ENCODE results near the gene ALMS1. TPM values are rescaled to one million over a fixed set of nuclear protein-coding genes. Genes with fewer than 3 reads are reported as not detected.
"Not testable (repeated sequence)": the region's sequence is repeated elsewhere in the genome, so short reads cannot be mapped to it uniquely, and the experiment has no call there.

The ALMS1 gene
- polyA plus RNA-seq, 3 donors, result 0.55 to 5.2 (median 0.64) TPM

DNA sequence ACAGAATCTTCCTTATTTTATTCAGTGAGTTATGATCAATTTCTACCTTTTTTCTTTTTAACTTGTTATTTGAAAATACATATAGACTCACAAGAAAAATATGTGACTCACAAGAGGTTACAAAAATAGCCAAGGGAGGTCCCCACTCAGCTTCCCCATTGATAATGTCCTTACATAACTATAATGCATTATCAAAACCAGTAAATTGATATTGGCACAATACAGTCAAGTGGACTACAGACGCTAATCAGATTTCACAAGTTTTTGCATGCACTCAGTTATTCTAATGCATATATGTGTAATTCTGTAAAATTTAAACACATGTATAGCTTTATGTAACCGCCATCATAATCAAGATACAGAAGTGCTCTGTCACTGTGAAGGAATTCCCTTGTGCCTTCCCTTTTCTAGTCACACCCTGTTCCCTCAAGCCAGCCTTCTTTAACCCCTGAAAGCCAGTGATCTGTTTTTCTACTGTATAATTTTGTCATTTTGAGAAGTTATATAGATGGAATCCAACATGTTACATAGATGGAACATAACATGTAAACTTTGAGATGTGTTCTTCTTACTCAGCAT lies 118.4 kb downstream of the ALMS1 start:
- Mint-ChIP-seq H3K4me1 (peaks cover 6% of the 10 kb centered on the region), H3K4me3 (no peak overlapping the region), H3K27me3 (ENCODE audit: low read depth in 3 of 3) (no peaks in the 10 kb centered on the region), H3K9me3 (peaks cover 12 to 33% (median 25%) of the 10 kb centered on the region in 7 donors), H3K27ac (no peak overlapping the region), H3K36me3 (peaks cover 1 to 9% of the 10 kb centered on the region in 2 donors)
- no peaks in the 10 kb centered on the region for H3K36me3 ChIP-seq (replicated peaks in 1 of 2; ENCODE audit: control insufficient read depth in 1 of 2, insufficient read depth in 2 of 2, low read length in 2 of 2)
- H3K4me2 ChIP-seq (replicated peaks; ENCODE audit: extremely low read depth, low read length, poor library complexity, severe bottlenecking), result no peak overlapping the region
- intact Hi-C loops (cut with micrococcal nuclease), result no loop called here
- H2AFZ ChIP-seq (ENCODE audit: insufficient read depth, low read depth, low read length, poor library complexity, severe bottlenecking), result no peak overlapping the region
- no peaks in the 10 kb centered on the region for H4K20me1 ChIP-seq (ENCODE audit: insufficient read depth, low read length)
- H3K9ac ChIP-seq (ENCODE audit: insufficient read depth, low read length, poor library complexity, severe bottlenecking), result no peak overlapping the region
- no peaks in the 10 kb centered on the region for H3K4me1 ChIP-seq (ENCODE audit: control insufficient read depth in 1 of 2, insufficient read depth in 2 of 2, low read length in 2 of 2)
- no peak for DNase-seq
- peaks cover 0 to 3% of the 10 kb centered on the region in 2 donors for H3K9me3 ChIP-seq (replicated peaks in 1 of 2; ENCODE audit: control insufficient read depth in 1 of 2, insufficient read depth in 1 of 2, low read length in 2 of 2)
- no peaks in the 10 kb centered on the region for H3K79me2 ChIP-seq (ENCODE audit: insufficient read depth, low read length)
- no peaks in the 10 kb centered on the region for H3K27me3 ChIP-seq (ENCODE audit: control insufficient read depth in 2 of 2, insufficient read depth in 2 of 2, low read length in 2 of 2)
- H3K27ac ChIP-seq (ENCODE audit: low read depth in 1 of 2, low read length in 2 of 2), result no peak overlapping the region
- H3K4me3 ChIP-seq (replicated peaks in 1 of 3; ENCODE audit: low read depth in 2 of 3, low read length in 3 of 3), result no peak overlapping the region
- TF ChIP-seq CTCF (IDR thresholded peaks at IDR 0.05), result no peak
- no CpG with 5 or more reads among the region's 2 CpGs for WGBS (ENCODE audit: insufficient coverage)

DNA sequence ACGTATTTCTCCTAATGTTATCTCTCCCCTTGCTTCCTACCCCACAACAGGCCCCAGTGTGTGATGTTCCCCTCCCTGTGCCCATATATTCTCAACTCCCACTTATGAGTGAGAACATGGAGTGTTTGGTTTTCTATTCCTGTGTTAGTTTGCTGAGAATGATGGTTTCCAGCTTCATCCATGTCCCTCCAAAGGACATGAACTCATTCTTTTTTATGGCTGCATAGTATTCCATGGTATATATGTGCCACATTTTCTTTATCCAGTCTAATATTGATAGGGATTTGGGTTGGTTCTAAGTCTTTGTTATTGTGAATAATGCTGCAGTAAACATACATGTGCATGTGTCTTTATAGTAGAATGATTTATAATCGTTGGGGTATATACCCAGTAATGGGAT lies 119.2 kb downstream of the ALMS1 start:
- not testable (repeated sequence) for H3K27me3 ChIP-seq (ENCODE audit: control insufficient read depth in 2 of 2, insufficient read depth in 2 of 2, low read length in 2 of 2)

DNA sequence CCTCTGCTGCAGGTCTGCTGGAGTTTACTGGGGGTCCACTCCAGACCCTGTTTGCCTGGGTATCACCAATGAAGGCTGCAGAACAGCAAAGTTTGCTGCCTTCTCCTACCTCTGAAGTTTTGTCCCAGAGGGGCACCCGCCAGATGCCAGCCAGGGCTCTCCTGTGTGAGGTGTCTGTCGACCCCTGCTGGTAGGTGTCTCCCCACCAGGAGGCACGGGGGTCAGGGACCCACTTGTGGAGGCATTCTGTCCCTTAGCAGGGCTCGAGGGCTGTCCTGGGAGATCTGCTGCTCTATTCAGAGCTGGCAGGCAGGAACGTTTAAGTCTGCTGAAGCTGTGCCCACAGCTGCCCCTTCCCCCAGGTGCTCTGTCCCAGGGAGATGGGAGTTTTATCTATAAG lies 124.8 kb downstream of the ALMS1 start:
- H3K4me1 Mint-ChIP-seq; H2AFZ ChIP-seq (ENCODE audit: insufficient read depth, low read depth, low read length, poor library complexity, severe bottlenecking); intact Hi-C loops (cut with micrococcal nuclease); H3K27me3 Mint-ChIP-seq (ENCODE audit: low read depth in 3 of 3); H3K79me2 ChIP-seq (ENCODE audit: insufficient read depth, low read length); H3K27ac ChIP-seq (ENCODE audit: low read depth in 1 of 2, low read length in 2 of 2); H3K9ac ChIP-seq (ENCODE audit: insufficient read depth, low read length, poor library complexity, severe bottlenecking); H4K20me1 ChIP-seq (ENCODE audit: insufficient read depth, low read length); H3K4me3 Mint-ChIP-seq; H3K27me3 ChIP-seq (ENCODE audit: control insufficient read depth in 2 of 2, insufficient read depth in 2 of 2, low read length in 2 of 2); H3K4me2 ChIP-seq (replicated peaks; ENCODE audit: extremely low read depth, low read length, poor library complexity, severe bottlenecking); H3K36me3 ChIP-seq (replicated peaks in 1 of 2; ENCODE audit: control insufficient read depth in 1 of 2, insufficient read depth in 2 of 2, low read length in 2 of 2); DNase-seq; H3K4me3 ChIP-seq (replicated peaks in 1 of 3; ENCODE audit: low read depth in 2 of 3, low read length in 3 of 3); H3K27ac Mint-ChIP-seq; H3K4me1 ChIP-seq (ENCODE audit: control insufficient read depth in 1 of 2, insufficient read depth in 2 of 2, low read length in 2 of 2): not testable (repeated sequence)
- Mint-ChIP-seq H3K9me3 (peaks cover 30 to 50% (median 42%) of the 10 kb centered on the region in 7 donors), H3K36me3 (peaks cover 12 to 31% of the 10 kb centered on the region in 2 donors)
- 100% methylated on average over 5 of the region's 5 CpGs for WGBS (ENCODE audit: insufficient coverage)
- peaks cover 16 to 25% of the 10 kb centered on the region in 2 donors for H3K9me3 ChIP-seq (replicated peaks in 1 of 2; ENCODE audit: control insufficient read depth in 1 of 2, insufficient read depth in 1 of 2, low read length in 2 of 2)

More for the DNA sequence above, 119.2 kb downstream of the ALMS1 start:
- H3K4me2 ChIP-seq (replicated peaks; ENCODE audit: extremely low read depth, low read length, poor library complexity, severe bottlenecking); H3K4me3 Mint-ChIP-seq; H4K20me1 ChIP-seq (ENCODE audit: insufficient read depth, low read length); H3K27ac Mint-ChIP-seq; H3K9ac ChIP-seq (ENCODE audit: insufficient read depth, low read length, poor library complexity, severe bottlenecking); H2AFZ ChIP-seq (ENCODE audit: insufficient read depth, low read depth, low read length, poor library complexity, severe bottlenecking); H3K27me3 Mint-ChIP-seq (ENCODE audit: low read depth in 3 of 3); H3K36me3 ChIP-seq (replicated peaks in 1 of 2; ENCODE audit: control insufficient read depth in 1 of 2, insufficient read depth in 2 of 2, low read length in 2 of 2); H3K9me3 ChIP-seq (replicated peaks in 1 of 2; ENCODE audit: control insufficient read depth in 1 of 2, insufficient read depth in 1 of 2, low read length in 2 of 2); H3K4me1 ChIP-seq (ENCODE audit: control insufficient read depth in 1 of 2, insufficient read depth in 2 of 2, low read length in 2 of 2); H3K79me2 ChIP-seq (ENCODE audit: insufficient read depth, low read length); DNase-seq; H3K4me3 ChIP-seq (replicated peaks in 1 of 3; ENCODE audit: low read depth in 2 of 3, low read length in 3 of 3); H3K27ac ChIP-seq (ENCODE audit: low read depth in 1 of 2, low read length in 2 of 2); intact Hi-C loops (cut with micrococcal nuclease); H3K4me1 Mint-ChIP-seq: not testable (repeated sequence)
- Mint-ChIP-seq H3K9me3 (peaks cover 14 to 40% (median 28%) of the 10 kb centered on the region in 7 donors), H3K36me3 (peaks cover 4 to 14% of the 10 kb centered on the region in 2 donors)
- WGBS (ENCODE audit: insufficient coverage), result no CpG with 5 or more reads among the region's 2 CpGs
